ENCODE results near the gene FBXO15. TPM values are rescaled to one million over a fixed set of nuclear protein-coding genes. Genes with fewer than 3 reads are reported as not detected.
A peak's percentile ranks its signal among the peaks of the same experiment; 100 is the strongest.

The FBXO15 gene
- total and polyA plus RNA-seq, 2 donors (not counting 1 experiment from before 2014, with no cell fraction given) = 0.77 to 0.83 TPM

GRCh38 chr18:74139888-74140287 lies 7.7 kb downstream of the FBXO15 start:
- no peaks in the 10 kb centered on the region for H3K27me3 ChIP-seq (ENCODE audit: control insufficient read depth, insufficient read depth, low read length)
- peaks cover 3% of the 10 kb centered on the region for H3K4me1 ChIP-seq (ENCODE audit: control insufficient read depth, extremely low read depth, insufficient read depth, low read length)
- no peaks in the 10 kb centered on the region for H3K9me3 ChIP-seq (ENCODE audit: control insufficient read depth, insufficient read depth, low read depth, low read length)
- no peaks in the 10 kb centered on the region for H3K36me3 ChIP-seq (ENCODE audit: control insufficient read depth, insufficient read depth, low read length)
- no peak overlapping the region for H3K9ac ChIP-seq (ENCODE audit: insufficient read depth, low read length)
- no peaks in the 10 kb centered on the region for H4K20me1 ChIP-seq (ENCODE audit: control insufficient read depth, extremely low read depth, insufficient read depth, low read length)
- H3K4me3 ChIP-seq (replicated peaks in 1 of 4; ENCODE audit: control extremely low read depth in 1 of 4, insufficient read depth in 1 of 4, low read depth in 3 of 4, low read length in 4 of 4) = no peak overlapping the region
- H2AFZ ChIP-seq (ENCODE audit: low read length) = no peak overlapping the region
- H3K27ac ChIP-seq (ENCODE audit: insufficient read depth, low read length) = no peak overlapping the region
- H3K79me2 ChIP-seq (ENCODE audit: control insufficient read depth, insufficient read depth, low read length) = no peaks in the 10 kb centered on the region
- H3K4me2 ChIP-seq (ENCODE audit: extremely low read depth, insufficient read depth, low read length) = peak overlapping the region; percentile 45
- no peak for TF ChIP-seq EZH2 (IDR thresholded peaks at IDR 0.05; ENCODE audit: low read length, missing control alignments)
- TF ChIP-seq, protein P1, sequence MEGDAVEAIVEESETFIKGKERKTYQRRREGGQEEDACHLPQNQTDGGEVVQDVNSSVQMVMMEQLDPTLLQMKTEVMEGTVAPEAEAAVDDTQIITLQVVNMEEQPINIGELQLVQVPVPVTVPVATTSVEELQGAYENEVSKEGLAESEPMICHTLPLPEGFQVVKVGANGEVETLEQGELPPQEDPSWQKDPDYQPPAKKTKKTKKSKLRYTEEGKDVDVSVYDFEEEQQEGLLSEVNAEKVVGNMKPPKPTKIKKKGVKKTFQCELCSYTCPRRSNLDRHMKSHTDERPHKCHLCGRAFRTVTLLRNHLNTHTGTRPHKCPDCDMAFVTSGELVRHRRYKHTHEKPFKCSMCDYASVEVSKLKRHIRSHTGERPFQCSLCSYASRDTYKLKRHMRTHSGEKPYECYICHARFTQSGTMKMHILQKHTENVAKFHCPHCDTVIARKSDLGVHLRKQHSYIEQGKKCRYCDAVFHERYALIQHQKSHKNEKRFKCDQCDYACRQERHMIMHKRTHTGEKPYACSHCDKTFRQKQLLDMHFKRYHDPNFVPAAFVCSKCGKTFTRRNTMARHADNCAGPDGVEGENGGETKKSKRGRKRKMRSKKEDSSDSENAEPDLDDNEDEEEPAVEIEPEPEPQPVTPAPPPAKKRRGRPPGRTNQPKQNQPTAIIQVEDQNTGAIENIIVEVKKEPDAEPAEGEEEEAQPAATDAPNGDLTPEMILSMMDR (conservative IDR thresholded peaks at IDR 0.05 in 1 of 2, IDR thresholded peaks at IDR 0.05 in 1 of 2; ENCODE audit: low read depth in 1 of 2, low read length in 2 of 2) = no peak
- DNase-seq (ENCODE audit: low read depth in 2 of 2) = peak; percentile 34 to 59

DNA sequence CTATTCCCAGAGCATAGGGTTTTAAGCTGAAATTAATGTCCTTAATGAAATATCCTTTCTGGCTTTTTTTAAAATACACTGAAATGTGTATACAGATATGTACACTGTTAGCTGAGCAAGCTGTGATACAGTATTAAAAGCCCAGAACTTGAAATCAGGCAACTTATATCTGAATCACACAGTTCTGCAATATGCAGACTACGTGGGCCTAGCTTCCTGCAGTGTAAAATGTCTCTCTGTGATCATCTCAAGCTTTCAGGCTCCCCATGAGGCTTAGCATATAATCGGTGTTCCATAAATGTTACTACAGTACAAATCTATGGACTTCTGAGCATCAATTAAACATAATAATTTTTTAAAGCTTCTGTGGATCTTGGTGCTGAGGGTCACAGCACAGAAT lies 8.2 kb downstream of the FBXO15 start:
- Histone ChIP-seq H3K4me3 (replicated peaks in 1 of 4; ENCODE audit: control extremely low read depth in 1 of 4, insufficient read depth in 1 of 4, low read depth in 3 of 4, low read length in 4 of 4) (no peak overlapping the region), H4K20me1 (ENCODE audit: control insufficient read depth, extremely low read depth, insufficient read depth, low read length) (no peaks in the 10 kb centered on the region), H3K27me3 (ENCODE audit: control insufficient read depth, insufficient read depth, low read length) (no peaks in the 10 kb centered on the region), H3K9me3 (ENCODE audit: control insufficient read depth, insufficient read depth, low read depth, low read length) (no peaks in the 10 kb centered on the region), H2AFZ (ENCODE audit: low read length) (peak overlapping the region; percentile 11), H3K4me1 (ENCODE audit: control insufficient read depth, extremely low read depth, insufficient read depth, low read length) (peaks cover 3% of the 10 kb centered on the region), H3K27ac (ENCODE audit: insufficient read depth, low read length) (no peak overlapping the region), H3K36me3 (ENCODE audit: control insufficient read depth, insufficient read depth, low read length) (no peaks in the 10 kb centered on the region), H3K9ac (ENCODE audit: insufficient read depth, low read length) (no peak overlapping the region), H3K4me2 (ENCODE audit: extremely low read depth, insufficient read depth, low read length) (no peak overlapping the region), H3K79me2 (ENCODE audit: control insufficient read depth, insufficient read depth, low read length) (no peaks in the 10 kb centered on the region)
- TF ChIP-seq, protein P1 (conservative IDR thresholded peaks at IDR 0.05 in 1 of 2, IDR thresholded peaks at IDR 0.05 in 1 of 2; ENCODE audit: low read depth in 1 of 2, low read length in 2 of 2) = no peak
- no peak for TF ChIP-seq EZH2 (IDR thresholded peaks at IDR 0.05; ENCODE audit: low read length, missing control alignments)
- DNase-seq (ENCODE audit: low read depth in 2 of 2) = no peak

GRCh38 chr18:74137920-74138538 lies 9.6 kb downstream of the FBXO15 start:
- no peak overlapping the region for H3K4me3 ChIP-seq (replicated peaks in 1 of 4; ENCODE audit: control extremely low read depth in 1 of 4, insufficient read depth in 1 of 4, low read depth in 3 of 4, low read length in 4 of 4)
- no peak overlapping the region for H3K4me2 ChIP-seq (ENCODE audit: extremely low read depth, insufficient read depth, low read length)
- no peaks in the 10 kb centered on the region for H3K9me3 ChIP-seq (ENCODE audit: control insufficient read depth, insufficient read depth, low read depth, low read length)
- no peak overlapping the region for H2AFZ ChIP-seq (ENCODE audit: low read length)
- no peaks in the 10 kb centered on the region for H3K36me3 ChIP-seq (ENCODE audit: control insufficient read depth, insufficient read depth, low read length)
- no peak overlapping the region for H3K27ac ChIP-seq (ENCODE audit: insufficient read depth, low read length)
- H3K4me1 ChIP-seq (ENCODE audit: control insufficient read depth, extremely low read depth, insufficient read depth, low read length) = peaks cover 3% of the 10 kb centered on the region
- no peaks in the 10 kb centered on the region for H4K20me1 ChIP-seq (ENCODE audit: control insufficient read depth, extremely low read depth, insufficient read depth, low read length)
- no peaks in the 10 kb centered on the region for H3K27me3 ChIP-seq (ENCODE audit: control insufficient read depth, insufficient read depth, low read length)
- no peak for DNase-seq (ENCODE audit: low read depth in 2 of 2)
- no peak overlapping the region for H3K9ac ChIP-seq (ENCODE audit: insufficient read depth, low read length)
- no peaks in the 10 kb centered on the region for H3K79me2 ChIP-seq (ENCODE audit: control insufficient read depth, insufficient read depth, low read length)
- no peak for TF ChIP-seq EZH2 (IDR thresholded peaks at IDR 0.05; ENCODE audit: low read length, missing control alignments)
- TF ChIP-seq, protein P1 (conservative IDR thresholded peaks at IDR 0.05 in 1 of 2, IDR thresholded peaks at IDR 0.05 in 1 of 2; ENCODE audit: low read depth in 1 of 2, low read length in 2 of 2) = no peak

Data from fibroblast of lung (primary cell).